Activated CD8-positive, alpha-beta memory T cell treated with anti-CD3 and anti-CD28 coated beads, Interleukin-2, amount 50 U/mL, for 48 hours (primary cell): ENCODE data around the gene MAD1L1.

Source experiments
- DNase-seq: peaks from one replicate; pipeline ENCODE4 v3.0.0-alpha.2; 2020

MAD1L1 gene

GRCh38 chr7:2099048-2099957 is 133.4 kb downstream of the MAD1L1 start:
- no peak for DNase-seq

DNA sequence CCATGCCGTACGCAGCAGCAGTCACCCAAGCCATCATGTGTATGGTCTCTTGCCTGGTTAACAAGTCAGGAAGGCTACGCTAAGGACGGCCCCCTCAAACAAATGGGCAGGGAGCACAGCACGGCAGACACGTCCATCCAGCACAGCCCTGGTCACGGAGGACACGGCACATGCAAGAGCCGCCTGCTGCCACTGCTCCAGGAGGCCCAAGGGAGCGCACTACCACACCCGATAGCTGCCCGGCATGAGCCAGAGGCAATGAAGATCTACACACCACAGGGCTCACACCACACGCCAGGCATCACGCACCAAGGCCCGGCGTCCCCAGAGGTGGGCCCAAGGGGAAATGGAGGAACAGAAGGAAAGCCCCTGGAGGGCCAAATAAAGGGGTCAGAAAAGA is 134.2 kb downstream of the MAD1L1 start:
- no peak for DNase-seq

GRCh38 chr7:2098056-2098455 is 134.7 kb downstream of the MAD1L1 start:
- DNase-seq: no peak

DNA sequence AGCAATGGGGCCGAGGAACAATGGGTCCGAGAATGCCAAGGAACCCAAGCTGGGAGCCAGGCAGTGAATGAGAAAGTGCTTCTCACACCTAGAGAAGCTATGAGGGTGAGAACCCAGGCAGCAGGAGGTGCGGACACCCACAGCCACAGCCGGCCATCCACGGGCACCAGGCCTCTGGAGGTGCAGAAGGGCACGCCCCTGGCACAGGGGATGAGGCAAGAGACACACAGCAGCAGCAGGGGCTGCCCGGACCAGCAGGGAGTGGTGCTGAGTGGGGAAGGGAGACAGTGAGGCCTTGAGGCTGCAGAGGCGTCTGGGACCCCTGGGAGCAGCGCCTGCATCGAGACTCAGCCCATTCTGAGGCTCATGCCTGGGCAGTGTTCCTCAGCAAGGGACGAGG is 135.3 kb downstream of the MAD1L1 start:
- DNase-seq: no peak

- no peak for DNase-seq
Observed at GRCh38 chr7:2096692-2097387, 135.9 kb downstream of the MAD1L1 start.

- DNase-seq: no peak
Observed at GRCh38 chr7:2095436-2095835, 137.3 kb downstream of the MAD1L1 start.

- DNase-seq: no peak
Observed at GRCh38 chr7:2094454-2095045, 138.2 kb downstream of the MAD1L1 start.

GRCh38 chr7:2093843-2094220 is 138.9 kb downstream of the MAD1L1 start:
- DNase-seq: no peak

DNA sequence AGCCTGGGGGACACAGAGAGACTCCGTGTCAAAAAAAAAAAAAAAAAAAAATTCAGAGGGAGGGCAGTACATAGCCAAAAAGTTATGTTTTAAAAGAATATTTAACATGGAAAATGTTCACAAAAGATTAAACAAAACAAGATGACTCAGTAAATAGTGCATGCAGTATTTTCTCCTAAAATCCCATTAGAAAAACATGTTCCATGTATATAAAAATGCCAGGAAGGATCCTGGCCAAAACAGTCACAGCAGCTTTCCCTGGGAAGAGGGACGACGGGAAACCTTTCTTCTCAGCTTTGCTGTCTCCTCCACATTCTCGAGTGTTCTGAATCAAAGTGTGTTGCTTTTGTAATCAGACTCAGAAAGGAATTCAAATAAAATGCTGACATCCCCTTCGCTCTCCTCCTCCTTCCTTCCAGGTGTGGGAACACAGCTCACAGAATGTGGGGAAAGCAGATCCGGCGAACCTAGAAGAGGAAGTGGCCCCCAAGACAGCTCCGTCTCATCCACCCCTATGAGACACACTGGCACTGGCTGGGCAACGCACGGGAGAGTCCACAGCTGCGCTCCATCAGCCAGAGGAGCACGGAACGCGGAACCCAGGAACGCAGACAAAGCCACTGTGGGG is 139.4 kb downstream of the MAD1L1 start:
- DNase-seq: no peak

GRCh38 chr7:2092279-2092678 is 140.5 kb downstream of the MAD1L1 start:
- DNase-seq: no peak

DNA sequence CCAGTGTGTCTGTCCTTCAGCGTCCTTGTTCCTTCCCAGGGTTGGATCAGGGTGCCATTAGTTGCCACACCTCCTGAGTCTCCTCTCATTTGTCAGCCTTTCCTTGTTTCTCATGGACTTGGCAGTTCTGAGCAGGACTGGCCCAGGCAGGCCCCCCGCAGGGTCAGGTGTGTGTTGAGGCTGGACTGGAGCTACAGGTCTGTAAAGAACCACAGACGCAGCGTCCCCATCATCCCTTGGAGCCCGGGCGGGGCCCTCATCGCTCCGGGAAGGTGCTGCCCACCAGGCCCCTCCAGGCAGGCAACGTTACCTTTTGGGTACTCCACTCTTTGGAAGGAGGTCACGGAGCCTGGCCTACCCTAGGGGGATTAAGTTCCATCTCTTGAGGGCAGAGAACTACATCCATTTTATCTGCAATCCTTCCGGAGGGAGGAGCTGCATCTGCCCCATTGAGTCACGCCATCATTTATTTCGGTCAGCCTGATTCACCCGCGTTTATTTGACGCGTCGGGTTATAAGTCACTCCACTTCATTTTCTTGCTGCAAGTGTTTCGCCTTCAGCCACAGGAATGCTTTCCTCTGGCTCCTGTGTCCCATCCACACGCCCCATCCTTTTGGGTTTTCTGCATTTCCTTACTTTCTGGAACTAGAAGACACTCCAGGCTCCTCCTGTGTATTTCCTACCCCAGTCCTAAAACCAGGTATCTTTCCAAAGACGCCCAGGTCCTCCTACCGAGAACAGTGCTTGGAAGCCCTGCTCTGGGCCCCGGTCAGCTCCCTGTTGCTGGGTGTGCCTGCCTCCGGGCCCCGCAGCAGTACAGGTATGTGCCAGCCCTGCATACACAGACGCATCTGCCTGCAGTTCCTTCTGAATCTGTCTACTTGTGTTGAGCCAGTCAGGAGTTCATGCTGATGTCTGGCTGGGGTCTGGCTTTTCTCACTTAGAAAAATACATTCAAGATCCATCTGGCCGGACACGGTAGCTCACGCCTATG is 141.9 kb downstream of the MAD1L1 start:
- no peak for DNase-seq

DNA sequence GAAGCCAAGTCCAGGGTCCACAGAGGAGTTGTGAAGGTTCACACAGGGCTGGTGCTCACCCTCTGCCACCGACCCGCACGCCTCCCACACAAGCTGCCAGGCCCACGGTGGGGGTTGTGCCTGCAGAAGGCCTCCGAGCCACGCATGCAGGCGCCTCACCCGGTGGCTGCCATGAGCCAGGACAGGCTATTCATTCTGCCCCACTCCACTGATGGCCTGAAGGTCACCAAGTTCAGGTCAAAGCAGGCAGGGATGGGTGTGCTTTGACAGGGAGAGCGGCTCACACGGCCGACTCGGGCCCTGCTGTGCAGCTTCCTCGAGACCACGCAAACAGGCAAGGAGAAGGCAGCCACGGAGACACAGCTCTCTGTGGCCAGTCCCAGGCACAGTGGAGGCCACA is 143.9 kb downstream of the MAD1L1 start:
- DNase-seq: no peak

DNA sequence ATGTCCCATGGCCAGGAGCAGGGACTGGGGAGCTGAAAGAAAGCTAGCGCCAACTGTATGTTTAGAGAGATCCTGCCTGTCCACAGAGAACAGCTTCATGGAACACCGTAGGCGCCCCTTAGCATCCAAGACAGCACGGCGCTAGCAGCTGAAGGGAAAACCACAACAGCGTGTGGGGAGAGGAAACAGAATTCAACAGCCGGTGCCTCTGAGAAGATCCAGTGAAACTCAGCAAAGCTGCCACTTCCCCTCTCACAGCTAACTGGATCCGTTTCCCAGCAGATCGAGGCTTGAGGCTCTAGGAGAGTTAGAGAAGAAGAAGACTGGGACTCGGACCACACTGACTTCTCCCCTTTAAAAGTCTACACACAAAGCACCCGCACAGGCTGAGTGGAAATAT is 145.0 kb downstream of the MAD1L1 start:
- DNase-seq: no peak

GRCh38 chr7:2086229-2086628 is 146.5 kb downstream of the MAD1L1 start:
- no peak for DNase-seq

DNA sequence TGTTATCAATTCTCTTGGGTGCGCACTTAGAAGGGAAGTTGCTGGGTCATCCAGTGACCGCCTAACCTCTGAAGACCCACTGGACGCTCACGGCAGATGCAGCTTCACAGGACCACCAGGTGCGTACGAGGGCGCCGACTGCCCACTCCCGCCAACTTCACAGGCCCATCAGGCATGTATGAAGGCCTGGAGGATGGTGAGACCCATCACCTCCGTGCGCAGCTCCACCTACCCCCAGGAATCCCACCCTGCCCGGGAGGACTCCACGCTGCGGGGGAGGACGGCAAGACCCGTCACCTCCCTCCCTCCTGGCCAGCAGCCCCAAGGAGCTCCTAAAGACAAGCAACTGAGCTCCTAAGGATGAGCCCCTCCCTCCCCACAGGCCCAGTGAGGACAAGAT is 146.9 kb downstream of the MAD1L1 start:
- DNase-seq: no peak

GRCh38 chr7:2084781-2085505 is 147.8 kb downstream of the MAD1L1 start:
- DNase-seq: no peak

- DNase-seq: no peak
Observed at GRCh38 chr7:2084331-2084730, 148.4 kb downstream of the MAD1L1 start.

- no peak for DNase-seq
Observed at GRCh38 chr7:2083362-2083761, 149.4 kb downstream of the MAD1L1 start.

DNA sequence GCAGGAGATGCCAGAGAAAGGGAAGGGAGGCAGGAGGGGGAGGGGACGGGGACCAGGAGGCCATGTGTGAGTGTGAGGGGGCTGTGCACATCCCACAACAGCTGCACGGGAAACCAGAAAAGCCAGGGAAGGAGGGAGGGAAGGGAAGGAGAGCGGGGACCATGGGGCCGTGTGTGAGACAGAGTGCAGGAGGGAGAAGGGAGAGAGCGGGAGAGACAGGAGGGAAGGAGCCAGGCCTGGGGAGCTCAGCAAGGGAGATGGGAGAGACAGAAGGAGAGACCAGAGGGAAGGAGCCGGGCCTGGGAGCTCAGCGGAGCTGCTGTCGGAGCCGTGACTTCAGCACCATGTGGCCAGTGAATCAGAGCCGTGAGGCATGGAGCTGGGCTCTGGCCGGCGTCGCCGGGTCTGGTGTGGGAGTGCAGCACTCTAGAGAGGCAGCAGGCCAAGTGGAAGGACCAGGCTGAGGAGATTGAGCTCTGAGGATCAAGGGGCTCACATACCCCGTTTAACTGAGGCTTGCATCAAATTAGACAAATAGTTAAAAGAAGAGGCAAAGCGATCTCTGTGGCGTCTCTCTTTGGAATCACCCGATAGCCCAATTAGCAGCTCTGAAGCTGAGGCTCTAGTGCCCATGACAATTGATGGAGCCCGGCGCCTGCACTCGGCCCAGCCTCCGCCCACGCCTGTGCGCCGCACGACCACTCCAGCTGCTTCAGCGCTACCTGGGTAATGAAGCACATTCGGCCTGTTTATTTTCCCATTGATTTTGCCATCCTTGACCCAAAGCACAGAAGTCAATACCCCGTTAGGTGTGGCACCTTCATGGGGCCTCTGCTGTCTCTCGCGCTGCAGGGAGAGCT is 150.4 kb downstream of the MAD1L1 start:
- DNase-seq: no peak

GRCh38 chr7:2081526-2082135 is 151.1 kb downstream of the MAD1L1 start:
- DNase-seq: no peak
